ENCODE measurements around the gene IGSF22.

The IGSF22 gene

DNA sequence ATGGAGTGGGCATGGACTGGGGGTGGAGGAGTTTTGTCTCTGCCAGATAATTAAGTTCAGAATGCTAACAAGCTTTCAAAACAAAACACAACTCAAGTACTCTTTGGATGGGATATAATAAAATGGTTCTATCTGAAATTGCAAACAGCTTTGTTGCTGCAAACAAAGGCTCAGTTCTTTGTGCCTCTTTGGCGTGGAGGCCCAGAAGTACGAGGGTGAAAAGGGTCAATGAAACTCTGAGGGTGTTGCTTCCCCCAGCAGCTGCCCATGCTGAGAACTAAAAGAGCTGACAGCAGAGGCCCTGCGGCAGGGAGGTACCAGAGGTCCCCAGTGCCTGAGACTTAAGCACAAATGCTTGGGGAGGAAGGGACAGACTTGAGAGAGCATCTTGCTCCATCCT, 26.5 kb upstream of the IGSF22 start (continued):
- TF ChIP-seq GLIS2 (tag by site-specific recombination; IDR thresholded peaks at IDR 0.05) (no peak), YY1 (tag by site-specific recombination; IDR thresholded peaks at IDR 0.05) (no peak), ZNF624 (tag by site-specific recombination; IDR thresholded peaks at IDR 0.05) (no peak), SALL2 (tag by site-specific recombination; IDR thresholded peaks at IDR 0.05; ENCODE audit: borderline replicate concordance) (no peak), TCF7L2 (IDR thresholded peaks at IDR 0.05; ENCODE audit: borderline replicate concordance, low read depth, low read length) (no peak)
- TF ChIP-seq, protein P1, sequence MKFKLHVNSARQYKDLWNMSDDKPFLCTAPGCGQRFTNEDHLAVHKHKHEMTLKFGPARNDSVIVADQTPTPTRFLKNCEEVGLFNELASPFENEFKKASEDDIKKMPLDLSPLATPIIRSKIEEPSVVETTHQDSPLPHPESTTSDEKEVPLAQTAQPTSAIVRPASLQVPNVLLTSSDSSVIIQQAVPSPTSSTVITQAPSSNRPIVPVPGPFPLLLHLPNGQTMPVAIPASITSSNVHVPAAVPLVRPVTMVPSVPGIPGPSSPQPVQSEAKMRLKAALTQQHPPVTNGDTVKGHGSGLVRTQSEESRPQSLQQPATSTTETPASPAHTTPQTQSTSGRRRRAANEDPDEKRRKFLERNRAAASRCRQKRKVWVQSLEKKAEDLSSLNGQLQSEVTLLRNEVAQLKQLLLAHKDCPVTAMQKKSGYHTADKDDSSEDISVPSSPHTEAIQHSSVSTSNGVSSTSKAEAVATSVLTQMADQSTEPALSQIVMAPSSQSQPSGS (tag by site-specific recombination; IDR thresholded peaks at IDR 0.05; ENCODE audit: low read depth), result no peak

DNA sequence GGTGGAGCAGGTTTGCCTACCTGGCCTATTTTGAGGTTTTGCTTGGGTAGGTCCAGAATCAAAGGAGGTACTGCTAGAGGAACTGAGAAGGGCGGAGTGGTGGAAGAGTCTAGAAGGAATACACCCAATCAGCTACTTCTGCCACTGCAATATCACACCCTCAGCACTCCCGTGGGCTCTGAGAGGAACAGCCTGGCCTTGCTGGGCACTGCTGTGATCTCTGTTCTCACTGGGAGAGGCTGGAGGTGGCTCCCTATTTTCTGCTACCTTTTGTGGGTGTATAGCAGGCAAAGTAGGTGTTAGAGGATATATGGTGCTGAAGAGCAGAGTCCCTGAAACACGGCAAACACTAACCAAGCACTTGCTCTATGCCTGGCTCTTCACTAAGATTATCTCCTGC, 25.0 kb upstream of the IGSF22 start:
- ChIA-PET CTCF (interaction anchor here (4.3 kb wide), 1 partner anchor 24 kb away, joined by 15 read pairs; no protein-coding TSS in a partner anchor), POLR2A (no interaction called here)
- H3K9me3 ChIP-seq (ENCODE audit: control insufficient read depth, insufficient read depth, low read depth, low read length), result no peaks in the 10 kb centered on the region
- no peaks in the 10 kb centered on the region for H3K36me3 ChIP-seq (ENCODE audit: control insufficient read depth in 2 of 2, insufficient read depth in 1 of 2, low read length in 2 of 2)
- no peaks in the 10 kb centered on the region for H3K4me1 ChIP-seq (ENCODE audit: control insufficient read depth, insufficient read depth, low read length)
- TF ChIP-seq TRIM28 (IDR thresholded peaks at IDR 0.05; ENCODE audit: borderline replicate concordance, low read length) (no peak), ZNF624 (tag by site-specific recombination; IDR thresholded peaks at IDR 0.05) (no peak), ZBTB21 (tag by site-specific recombination; IDR thresholded peaks at IDR 0.05) (no peak), GLIS1 (tag by site-specific recombination; IDR thresholded peaks at IDR 0.05) (no peak), ZNF660 (tag by site-specific recombination; IDR thresholded peaks at IDR 0.05) (no peak), ZNF394 (tag by site-specific recombination; IDR thresholded peaks at IDR 0.05; ENCODE audit: borderline replicate concordance) (no peak), KLF7 (tag by site-specific recombination; IDR thresholded peaks at IDR 0.05; ENCODE audit: borderline replicate concordance) (no peak), ZNF302 (tag by site-specific recombination; IDR thresholded peaks at IDR 0.05; ENCODE audit: low read depth) (no peak), ZNF555 (tag by site-specific recombination; conservative IDR thresholded peaks at IDR 0.05) (no peak), ZNF600 (tag by site-specific recombination; IDR thresholded peaks at IDR 0.05) (no peak), GFI1B (tag by site-specific recombination; IDR thresholded peaks at IDR 0.05) (no peak), ZNF221 (tag by site-specific recombination; IDR thresholded peaks at IDR 0.05; ENCODE audit: borderline replicate concordance) (no peak), SP2 (tag by site-specific recombination; IDR thresholded peaks at IDR 0.05) (no peak)
- TF ChIP-seq, protein P2, sequence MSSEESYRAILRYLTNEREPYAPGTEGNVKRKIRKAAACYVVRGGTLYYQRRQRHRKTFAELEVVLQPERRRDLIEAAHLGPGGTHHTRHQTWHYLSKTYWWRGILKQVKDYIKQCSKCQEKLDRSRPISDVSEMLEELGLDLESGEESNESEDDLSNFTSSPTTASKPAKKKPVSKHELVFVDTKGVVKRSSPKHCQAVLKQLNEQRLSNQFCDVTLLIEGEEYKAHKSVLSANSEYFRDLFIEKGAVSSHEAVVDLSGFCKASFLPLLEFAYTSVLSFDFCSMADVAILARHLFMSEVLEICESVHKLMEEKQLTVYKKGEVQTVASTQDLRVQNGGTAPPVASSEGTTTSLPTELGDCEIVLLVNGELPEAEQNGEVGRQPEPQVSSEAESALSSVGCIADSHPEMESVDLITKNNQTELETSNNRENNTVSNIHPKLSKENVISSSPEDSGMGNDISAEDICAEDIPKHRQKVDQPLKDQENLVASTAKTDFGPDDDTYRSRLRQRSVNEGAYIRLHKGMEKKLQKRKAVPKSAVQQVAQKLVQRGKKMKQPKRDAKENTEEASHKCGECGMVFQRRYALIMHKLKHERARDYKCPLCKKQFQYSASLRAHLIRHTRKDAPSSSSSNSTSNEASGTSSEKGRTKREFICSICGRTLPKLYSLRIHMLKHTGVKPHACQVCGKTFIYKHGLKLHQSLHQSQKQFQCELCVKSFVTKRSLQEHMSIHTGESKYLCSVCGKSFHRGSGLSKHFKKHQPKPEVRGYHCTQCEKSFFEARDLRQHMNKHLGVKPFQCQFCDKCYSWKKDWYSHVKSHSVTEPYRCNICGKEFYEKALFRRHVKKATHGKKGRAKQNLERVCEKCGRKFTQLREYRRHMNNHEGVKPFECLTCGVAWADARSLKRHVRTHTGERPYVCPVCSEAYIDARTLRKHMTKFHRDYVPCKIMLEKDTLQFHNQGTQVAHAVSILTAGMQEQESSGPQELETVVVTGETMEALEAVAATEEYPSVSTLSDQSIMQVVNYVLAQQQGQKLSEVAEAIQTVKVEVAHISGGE (tag by site-specific recombination; conservative IDR thresholded peaks at IDR 0.05; ENCODE audit: low read depth), result no peak
- TF ChIP-seq, protein P3, sequence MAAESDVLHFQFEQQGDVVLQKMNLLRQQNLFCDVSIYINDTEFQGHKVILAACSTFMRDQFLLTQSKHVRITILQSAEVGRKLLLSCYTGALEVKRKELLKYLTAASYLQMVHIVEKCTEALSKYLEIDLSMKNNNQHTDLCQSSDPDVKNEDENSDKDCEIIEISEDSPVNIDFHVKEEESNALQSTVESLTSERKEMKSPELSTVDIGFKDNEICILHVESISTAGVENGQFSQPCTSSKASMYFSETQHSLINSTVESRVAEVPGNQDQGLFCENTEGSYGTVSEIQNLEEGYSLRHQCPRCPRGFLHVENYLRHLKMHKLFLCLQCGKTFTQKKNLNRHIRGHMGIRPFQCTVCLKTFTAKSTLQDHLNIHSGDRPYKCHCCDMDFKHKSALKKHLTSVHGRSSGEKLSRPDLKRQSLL (tag by site-specific recombination; IDR thresholded peaks at IDR 0.05), result no peak
- TF ChIP-seq, protein P4, sequence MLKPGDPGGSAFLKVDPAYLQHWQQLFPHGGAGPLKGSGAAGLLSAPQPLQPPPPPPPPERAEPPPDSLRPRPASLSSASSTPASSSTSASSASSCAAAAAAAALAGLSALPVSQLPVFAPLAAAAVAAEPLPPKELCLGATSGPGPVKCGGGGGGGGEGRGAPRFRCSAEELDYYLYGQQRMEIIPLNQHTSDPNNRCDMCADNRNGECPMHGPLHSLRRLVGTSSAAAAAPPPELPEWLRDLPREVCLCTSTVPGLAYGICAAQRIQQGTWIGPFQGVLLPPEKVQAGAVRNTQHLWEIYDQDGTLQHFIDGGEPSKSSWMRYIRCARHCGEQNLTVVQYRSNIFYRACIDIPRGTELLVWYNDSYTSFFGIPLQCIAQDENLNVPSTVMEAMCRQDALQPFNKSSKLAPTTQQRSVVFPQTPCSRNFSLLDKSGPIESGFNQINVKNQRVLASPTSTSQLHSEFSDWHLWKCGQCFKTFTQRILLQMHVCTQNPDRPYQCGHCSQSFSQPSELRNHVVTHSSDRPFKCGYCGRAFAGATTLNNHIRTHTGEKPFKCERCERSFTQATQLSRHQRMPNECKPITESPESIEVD (tag by site-specific recombination; IDR thresholded peaks at IDR 0.05), result no peak
- TF ChIP-seq, protein P5, sequence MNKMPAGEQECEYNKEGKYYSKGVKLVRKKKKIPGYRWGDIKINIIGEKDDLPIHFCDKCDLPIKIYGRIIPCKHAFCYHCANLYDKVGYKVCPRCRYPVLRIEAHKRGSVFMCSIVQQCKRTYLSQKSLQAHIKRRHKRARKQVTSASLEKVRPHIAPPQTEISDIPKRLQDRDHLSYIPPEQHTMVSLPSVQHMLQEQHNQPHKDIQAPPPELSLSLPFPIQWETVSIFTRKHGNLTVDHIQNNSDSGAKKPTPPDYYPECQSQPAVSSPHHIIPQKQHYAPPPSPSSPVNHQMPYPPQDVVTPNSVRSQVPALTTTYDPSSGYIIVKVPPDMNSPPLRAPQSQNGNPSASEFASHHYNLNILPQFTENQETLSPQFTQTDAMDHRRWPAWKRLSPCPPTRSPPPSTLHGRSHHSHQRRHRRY (tag by site-specific recombination; IDR thresholded peaks at IDR 0.05), result no peak
- TF ChIP-seq, protein P6, sequence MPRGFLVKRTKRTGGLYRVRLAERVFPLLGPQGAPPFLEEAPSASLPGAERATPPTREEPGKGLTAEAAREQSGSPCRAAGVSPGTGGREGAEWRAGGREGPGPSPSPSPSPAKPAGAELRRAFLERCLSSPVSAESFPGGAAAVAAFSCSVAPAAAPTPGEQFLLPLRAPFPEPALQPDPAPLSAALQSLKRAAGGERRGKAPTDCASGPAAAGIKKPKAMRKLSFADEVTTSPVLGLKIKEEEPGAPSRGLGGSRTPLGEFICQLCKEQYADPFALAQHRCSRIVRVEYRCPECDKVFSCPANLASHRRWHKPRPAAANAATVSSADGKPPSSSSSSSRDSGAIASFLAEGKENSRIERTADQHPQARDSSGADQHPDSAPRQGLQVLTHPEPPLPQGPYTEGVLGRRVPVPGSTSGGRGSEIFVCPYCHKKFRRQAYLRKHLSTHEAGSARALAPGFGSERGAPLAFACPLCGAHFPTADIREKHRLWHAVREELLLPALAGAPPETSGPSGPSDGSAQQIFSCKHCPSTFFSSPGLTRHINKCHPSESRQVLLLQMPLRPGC (tag by site-specific recombination; IDR thresholded peaks at IDR 0.05), result no peak
- TF ChIP-seq, protein P7, sequence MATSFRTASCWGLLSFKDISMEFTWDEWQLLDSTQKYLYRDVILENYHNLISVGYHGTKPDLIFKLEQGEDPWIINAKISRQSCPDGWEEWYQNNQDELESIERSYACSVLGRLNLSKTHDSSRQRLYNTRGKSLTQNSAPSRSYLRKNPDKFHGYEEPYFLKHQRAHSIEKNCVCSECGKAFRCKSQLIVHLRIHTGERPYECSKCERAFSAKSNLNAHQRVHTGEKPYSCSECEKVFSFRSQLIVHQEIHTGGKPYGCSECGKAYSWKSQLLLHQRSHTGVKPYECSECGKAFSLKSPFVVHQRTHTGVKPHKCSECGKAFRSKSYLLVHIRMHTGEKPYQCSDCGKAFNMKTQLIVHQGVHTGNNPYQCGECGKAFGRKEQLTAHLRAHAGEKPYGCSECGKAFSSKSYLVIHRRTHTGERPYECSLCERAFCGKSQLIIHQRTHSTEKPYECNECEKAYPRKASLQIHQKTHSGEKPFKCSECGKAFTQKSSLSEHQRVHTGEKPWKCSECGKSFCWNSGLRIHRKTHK (tag by site-specific recombination; IDR thresholded peaks at IDR 0.05), result no peak
- H3K4me3 ChIP-seq (ENCODE audit: low read depth, low read length), result no peak overlapping the region
- no peak overlapping the region for H3K27ac ChIP-seq (ENCODE audit: extremely low read depth, low read depth, low read length)
